Lower leg skin (tissue), 3 donors: ENCODE measurements around the gene ABCC1.

Experiments used
- CTCF ChIP-seq, 3 donors: fragments of 450-650 bp; IDR thresholded peaks; one replicate each; pipeline ENCODE4 v1.5.1; 2016; ENCODE audit warnings: antibody characterized with exemption in 3 of 3, mild to moderate bottlenecking in 3 of 3, moderate library complexity in 2 of 3
- POLR2A ChIP-seq, 2 donors: fragments of 450-650 bp; IDR thresholded peaks; one replicate each; pipeline ENCODE4 v1.6.1; 2016 to 2017; ENCODE audit warnings: antibody characterized with exemption in 2 of 2, mild to moderate bottlenecking in 1 of 2, moderate library complexity in 1 of 2

- no peak for TF ChIP-seq CTCF (IDR thresholded peaks at IDR 0.05)
- no peak for TF ChIP-seq POLR2A (IDR thresholded peaks at IDR 0.05)
These were observed 892 bp downstream of the ABCC1 start for GRCh38 chr16:15950161-15950854.
